Kasumi-1 (cell line): ENCODE results near the gene MGAT4C.

Experiments
- DNase-seq, 2 experiments: peaks; one replicate each; lab custom pipeline; 2025; lab: John Stamatoyannopoulos, UW

The MGAT4C gene

GRCh38 chr12:86229772-86230171 lies 26.4 kb downstream of the MGAT4C start:
- no peak for DNase-seq

- no peak for DNase-seq
Observed at GRCh38 chr12:86228656-86229055, 27.5 kb downstream of the MGAT4C start.

DNA sequence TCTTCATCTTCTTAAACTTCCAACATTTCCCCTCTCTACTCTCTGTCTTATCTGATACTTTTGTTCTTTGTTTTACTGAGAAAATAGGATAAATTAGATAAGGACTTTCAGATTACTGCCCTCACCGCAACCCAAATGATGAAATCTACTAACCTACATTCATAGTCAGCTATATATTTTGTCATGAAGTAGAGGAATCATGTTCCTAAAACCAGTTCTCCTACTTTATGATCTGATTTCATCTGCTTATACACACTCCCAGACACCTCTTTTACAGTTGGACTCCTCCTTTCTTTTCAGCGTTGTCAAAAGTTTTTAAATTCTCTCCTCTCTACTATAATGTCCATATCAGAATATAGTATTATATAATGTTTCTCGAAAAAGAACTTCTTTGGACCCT lies 29.7 kb downstream of the MGAT4C start:
- DNase-seq, result no peak

- DNase-seq, result no peak
Observed at GRCh38 chr12:86216591-86216990, 39.6 kb downstream of the MGAT4C start.

DNA sequence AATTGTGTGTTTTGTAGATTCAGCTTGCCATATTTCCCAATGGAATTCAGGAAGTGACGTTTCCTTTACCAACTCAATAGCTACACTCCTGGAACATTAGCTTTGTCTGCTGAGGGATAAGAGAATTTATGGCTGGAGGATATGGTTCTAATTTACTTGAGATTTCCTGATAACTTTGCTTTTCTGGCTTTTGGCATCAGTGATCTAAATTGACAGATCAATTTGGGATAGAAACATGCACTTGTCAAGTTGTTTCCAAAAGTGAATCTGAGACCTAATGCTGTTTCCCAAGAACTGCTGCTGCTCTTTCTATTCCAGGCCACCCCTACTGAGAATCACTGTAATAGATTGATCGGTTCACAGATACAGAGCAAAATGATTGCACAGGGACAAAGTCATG lies 43.2 kb downstream of the MGAT4C start:
- DNase-seq, result no peak

DNA sequence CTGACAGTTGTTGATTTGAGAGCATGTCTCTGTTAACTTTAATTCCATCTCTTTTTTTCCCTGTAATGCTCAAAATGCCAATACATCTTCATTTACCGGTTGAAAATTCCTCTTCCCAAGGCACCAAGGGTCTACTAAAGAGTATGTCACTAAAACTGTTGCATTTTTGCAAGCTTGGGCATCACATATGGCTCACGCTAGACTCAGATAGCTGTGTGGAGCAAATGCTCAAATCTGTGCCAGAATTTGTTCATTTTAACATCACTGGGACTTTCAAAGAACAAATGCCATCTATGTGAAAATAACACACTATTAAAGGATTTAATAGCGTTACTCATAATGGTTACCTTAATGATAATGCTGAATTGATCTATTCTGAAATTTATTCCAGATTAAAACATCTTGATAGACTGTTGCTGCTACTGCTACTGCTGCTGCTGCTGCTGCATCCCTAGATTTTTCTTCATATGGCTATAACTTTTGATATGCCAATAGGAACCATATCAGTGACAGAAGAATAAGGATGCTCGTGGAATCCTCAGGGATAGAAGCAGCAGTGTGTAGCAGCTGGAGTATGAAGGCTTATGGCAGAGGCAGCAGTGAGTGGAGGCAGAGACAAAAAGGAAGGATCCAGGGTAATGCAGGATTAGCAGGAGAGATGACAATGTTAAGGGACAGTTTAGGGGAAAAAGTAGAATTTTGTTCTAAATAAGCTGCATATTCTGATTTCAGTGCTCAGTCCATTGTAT lies 57.3 kb downstream of the MGAT4C start:
- DNase-seq, result no peak

- no peak for DNase-seq
Observed at GRCh38 chr12:86196465-86196864, 59.7 kb downstream of the MGAT4C start.

GRCh38 chr12:86194721-86195120 lies 61.5 kb downstream of the MGAT4C start:
- no peak for DNase-seq

- no peak for DNase-seq
Observed at GRCh38 chr12:86193931-86194330, 62.3 kb downstream of the MGAT4C start.

DNA sequence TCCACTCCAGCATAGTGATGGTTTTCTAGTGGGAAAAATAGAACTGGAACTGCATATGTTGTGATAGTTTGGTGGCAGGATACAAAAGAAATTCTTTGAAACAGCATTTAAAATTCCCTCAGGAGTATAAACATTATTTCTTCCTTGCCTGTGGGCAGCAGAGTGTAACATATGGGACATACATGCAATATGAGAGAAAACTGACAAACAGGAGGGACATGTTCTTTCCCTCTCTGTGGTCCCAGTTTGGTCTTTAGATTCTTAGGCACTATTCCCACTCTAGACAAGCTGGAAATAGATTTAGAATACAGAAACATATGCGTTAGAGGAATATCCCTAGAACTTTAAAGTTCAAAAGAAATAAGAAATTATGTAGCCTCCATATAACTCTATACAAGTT lies 68.0 kb downstream of the MGAT4C start:
- DNase-seq, result no peak

DNA sequence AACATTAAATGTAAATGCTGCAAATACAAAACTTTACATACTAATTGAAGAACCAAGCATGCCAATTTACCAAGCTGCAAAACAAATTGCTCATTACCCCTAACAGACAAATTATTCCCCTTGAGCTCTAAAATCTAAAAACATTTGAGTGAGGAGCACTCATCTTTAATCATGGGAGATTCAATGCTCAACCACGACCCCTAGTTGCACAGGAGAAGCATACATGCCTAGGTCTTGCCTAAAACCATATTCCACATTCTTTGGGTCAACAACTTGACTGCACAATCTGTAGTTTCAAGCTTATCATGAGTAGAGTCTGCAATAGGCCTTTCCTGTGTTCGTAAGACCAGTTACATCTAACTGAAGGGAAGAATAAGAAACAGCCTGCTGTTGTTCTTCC lies 69.7 kb downstream of the MGAT4C start:
- no peak for DNase-seq

GRCh38 chr12:86179855-86180254 lies 76.3 kb downstream of the MGAT4C start:
- DNase-seq, result no peak

DNA sequence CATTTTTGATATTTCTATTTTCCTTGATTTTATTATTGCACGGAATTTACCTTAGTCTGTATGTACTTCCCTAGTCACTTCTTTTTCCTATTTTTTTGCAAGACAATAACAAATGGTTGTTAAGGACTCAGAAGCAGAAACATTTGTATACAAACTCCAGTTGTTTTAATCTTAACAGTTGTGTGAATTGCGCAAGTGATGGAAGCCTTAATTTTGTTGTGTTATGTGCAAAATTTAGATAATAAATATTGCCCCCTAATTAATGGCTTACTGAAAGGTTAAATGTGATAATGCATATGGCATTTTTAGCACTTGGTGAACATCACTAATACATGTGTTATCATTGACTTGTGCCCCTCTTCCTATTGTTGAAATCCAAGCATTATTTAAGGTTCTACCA lies 82.0 kb downstream of the MGAT4C start:
- DNase-seq, result no peak

DNA sequence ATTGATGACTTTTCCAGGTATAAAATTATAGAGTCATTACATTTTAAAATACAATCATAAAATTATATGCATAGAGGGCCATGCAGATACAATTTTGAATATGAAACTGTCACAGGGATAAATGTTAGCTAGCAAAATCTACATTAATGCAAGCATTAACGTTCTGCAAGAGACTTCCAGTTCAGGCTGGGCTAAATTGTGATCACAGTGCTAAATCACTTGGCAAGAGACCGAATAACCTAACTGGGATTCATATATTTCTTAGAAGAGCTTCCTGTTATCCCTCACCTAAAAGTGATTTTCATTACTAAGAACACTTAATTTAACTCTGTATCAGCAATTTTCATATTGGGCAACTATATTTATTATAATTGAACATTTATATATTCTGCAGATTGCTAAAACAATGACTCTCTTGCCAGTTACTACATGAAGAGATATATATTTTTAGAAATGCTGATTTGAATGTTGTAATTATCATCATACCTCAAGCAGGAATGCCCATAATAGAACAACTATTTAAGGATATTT lies 83.2 kb downstream of the MGAT4C start:
- DNase-seq, result no peak

GRCh38 chr12:86170051-86170450 lies 86.1 kb downstream of the MGAT4C start:
- no peak for DNase-seq

- no peak for DNase-seq
Observed at GRCh38 chr12:86158956-86159355, 97.2 kb downstream of the MGAT4C start.

DNA sequence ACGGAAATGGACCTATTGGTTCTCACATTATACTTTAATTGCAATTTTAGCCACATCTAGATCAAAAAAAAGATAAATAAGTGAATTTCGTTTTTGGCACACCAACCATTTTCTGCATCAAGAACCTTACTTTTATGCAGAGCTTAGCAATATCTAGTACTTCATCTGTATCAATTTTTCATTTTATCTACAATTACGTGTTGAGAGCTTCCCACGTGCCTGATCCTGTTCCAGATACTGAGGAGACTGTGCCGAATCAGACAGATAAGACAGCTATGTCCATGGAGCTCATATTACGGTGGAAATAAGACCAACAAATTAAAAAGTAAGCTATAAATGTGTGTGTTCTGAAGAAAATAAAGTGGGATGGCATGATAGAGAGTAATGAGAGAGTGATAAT lies 101.6 kb downstream of the MGAT4C start:
- DNase-seq, result no peak

- DNase-seq, result no peak
Observed at GRCh38 chr12:86148612-86149011, 107.6 kb downstream of the MGAT4C start.

GRCh38 chr12:86148071-86148470 lies 108.1 kb downstream of the MGAT4C start:
- DNase-seq, result no peak

- no peak for DNase-seq
Observed at GRCh38 chr12:86145156-86145555, 111.0 kb downstream of the MGAT4C start.

GRCh38 chr12:86143162-86143561 lies 113.0 kb downstream of the MGAT4C start:
- DNase-seq, result no peak

DNA sequence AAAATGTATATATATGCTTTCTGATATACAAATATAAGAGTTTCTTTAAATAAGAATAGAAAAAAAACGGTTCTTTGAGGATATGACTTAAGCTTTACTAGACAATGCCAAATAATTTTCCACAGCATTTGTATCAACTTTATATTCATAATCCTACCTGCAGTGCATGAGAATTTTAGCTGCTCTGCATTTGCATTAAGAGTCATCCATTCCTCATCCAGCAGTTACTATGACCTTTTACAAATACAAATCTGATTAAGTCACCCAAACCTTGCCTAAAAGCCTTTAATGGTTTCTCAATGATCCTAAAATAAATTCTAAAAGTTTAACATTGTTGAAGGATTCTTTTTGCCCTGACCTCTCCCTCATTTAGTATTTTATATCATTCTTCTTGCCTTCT lies 116.5 kb downstream of the MGAT4C start:
- DNase-seq, result no peak

DNA sequence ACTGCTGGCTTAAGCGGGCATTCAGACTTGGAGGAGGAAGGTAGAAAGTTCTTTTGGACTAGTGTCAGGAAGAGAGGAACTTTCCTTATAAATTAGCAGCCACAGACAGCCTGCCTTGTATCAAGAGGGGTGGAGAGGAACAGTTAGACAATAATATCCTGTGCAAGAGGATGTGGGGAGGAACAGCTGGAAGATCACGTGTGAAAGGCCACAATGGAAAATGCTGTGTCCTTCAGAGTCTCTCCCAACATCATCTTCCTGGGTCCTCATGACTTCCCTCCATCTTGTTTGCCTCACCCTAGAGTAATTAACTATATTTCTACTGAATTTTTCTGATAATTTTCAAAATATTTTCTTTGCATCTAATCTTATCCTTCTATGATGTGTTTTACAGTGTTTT lies 117.4 kb downstream of the MGAT4C start:
- peak; percentile 49 to 65 for DNase-seq

DNA sequence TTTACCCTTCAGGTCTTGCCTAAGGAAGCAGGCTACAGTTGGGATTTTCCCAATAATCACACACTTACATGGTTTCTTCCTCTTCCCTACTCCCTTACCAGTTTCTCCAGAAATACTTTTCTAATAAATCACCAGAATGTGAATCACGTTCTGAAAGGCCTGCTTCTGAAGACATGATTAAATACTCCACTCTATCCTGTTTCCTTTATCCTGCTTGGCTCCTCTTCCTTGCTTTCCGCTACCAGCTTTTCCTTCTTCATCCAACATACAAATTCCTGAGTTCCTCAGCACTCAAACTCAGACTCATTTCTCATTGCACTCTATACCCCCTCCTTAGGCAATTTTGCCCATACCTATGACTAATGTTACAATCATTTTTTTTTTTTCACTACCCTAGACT lies 118.3 kb downstream of the MGAT4C start:
- no peak for DNase-seq
